Epithelial cell of esophagus (primary cell): ENCODE results near the gene IFI27.
A peak's percentile ranks its signal among the peaks of the same experiment; 100 is the strongest.

ENCODE experiments used
- DNase-seq: peaks from one replicate; pipeline ENCODE4 v3.0.0; 2010; ENCODE audit warnings: low read depth
- H3K4me3 ChIP-seq: 2 replicates; pipeline ENCODE4 v1.5.1; 2011; ENCODE audit warnings: mild to moderate bottlenecking, low read length, control low read depth
- CTCF ChIP-seq: IDR thresholded peaks from 2 replicates; pipeline ENCODE4 v1.5.1; 2011; ENCODE audit warnings: low read depth, mild to moderate bottlenecking, low read length, control low read depth, inconsistent platforms; ENCODE audit not compliant: insufficient read depth; ENCODE audit errors: missing control alignments

The IFI27 gene

GRCh38 chr14:94102768-94103482 is 7.6 kb upstream of the IFI27 start:
- TF ChIP-seq CTCF: no peak
- DNase-seq: no peak
- no peak overlapping the region for H3K4me3 ChIP-seq

- no peak overlapping the region for H3K4me3 ChIP-seq
- TF ChIP-seq CTCF: no peak
- no peak for DNase-seq
Observed at GRCh38 chr14:94103554-94104150, 6.9 kb upstream of the IFI27 start.

- DNase-seq: no peak
- no peak for TF ChIP-seq CTCF
- no peak overlapping the region for H3K4me3 ChIP-seq
Observed at GRCh38 chr14:94104731-94105130, 5.8 kb upstream of the IFI27 start.

- no peak overlapping the region for H3K4me3 ChIP-seq
- no peak for DNase-seq
- TF ChIP-seq CTCF: no peak
Observed at GRCh38 chr14:94109915-94110250, 653 bp upstream of the IFI27 start.

- DNase-seq: no peak
- no peak for TF ChIP-seq CTCF
- H3K4me3 ChIP-seq: no peak overlapping the region
Observed at GRCh38 chr14:94111276-94112095, 950 bp downstream of the IFI27 start.

GRCh38 chr14:94112513-94113063 is 2.1 kb downstream of the IFI27 start:
- DNase-seq: peak; percentile 51
- no peak for TF ChIP-seq CTCF
- H3K4me3 ChIP-seq: no peak overlapping the region
